Activated gamma-delta T cell treated with Interleukin-2 at 50 U/mL for 16 hours (primary cell): Measurements from ENCODE around the gene DGKB.

Experiments used
- DNase-seq: peaks from one replicate; pipeline ENCODE4 v3.0.0-alpha.2; 2020

Gene DGKB

GRCh38 chr7:14902589-14903067 lies at the start of gene DGKB:
TSS of gene DGKB (minus strand) at chr7:14902751.
- no peak for DNase-seq

DNA sequence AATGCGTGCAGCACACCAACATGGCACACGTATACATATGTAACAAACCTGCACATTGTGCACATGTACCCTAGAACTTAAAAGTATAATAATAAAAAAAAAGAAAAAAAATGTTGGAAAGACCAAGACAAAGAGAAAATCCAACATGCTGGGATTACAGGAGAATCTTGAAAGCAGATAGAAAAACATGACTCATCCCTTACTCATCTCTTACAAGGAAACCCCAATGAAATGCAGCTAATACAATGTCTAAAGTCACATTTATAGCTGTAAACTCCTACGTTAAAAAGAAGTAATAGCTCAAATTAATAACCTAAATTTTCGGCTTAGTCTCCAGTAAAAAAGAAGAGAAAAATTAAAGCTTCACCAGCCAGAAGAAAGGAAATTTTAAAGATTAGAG lies 47.5 kb upstream of the DGKB start:
- no peak for DNase-seq

DNA sequence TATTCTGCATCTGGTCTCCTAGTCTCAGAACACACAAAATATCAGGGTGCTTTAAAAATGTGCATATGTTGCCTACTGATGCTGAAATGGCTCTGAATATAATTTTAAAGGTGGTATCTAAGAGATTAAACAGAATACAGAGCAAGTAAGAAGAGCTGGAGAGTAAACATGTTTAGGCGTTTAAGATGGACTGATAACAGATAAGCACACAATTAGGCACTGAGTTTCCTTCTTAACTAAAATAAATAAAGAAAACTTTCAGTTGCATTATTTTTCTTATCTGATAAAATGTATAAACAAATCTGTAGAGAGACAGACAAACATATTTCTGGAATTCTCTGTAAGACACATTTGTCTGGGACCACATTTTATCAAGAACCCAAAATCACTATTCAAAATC lies 35.6 kb upstream of the DGKB start:
- DNase-seq: no peak

GRCh38 chr7:14937581-14937980 lies 35.0 kb upstream of the DGKB start:
- no peak for DNase-seq

GRCh38 chr7:14936554-14936953 lies 34.0 kb upstream of the DGKB start:
- no peak for DNase-seq

- no peak for DNase-seq
Measured at GRCh38 chr7:14934839-14935238, 32.3 kb upstream of the DGKB start.

GRCh38 chr7:14931511-14932215 lies 29.1 kb upstream of the DGKB start:
- DNase-seq: no peak

DNA sequence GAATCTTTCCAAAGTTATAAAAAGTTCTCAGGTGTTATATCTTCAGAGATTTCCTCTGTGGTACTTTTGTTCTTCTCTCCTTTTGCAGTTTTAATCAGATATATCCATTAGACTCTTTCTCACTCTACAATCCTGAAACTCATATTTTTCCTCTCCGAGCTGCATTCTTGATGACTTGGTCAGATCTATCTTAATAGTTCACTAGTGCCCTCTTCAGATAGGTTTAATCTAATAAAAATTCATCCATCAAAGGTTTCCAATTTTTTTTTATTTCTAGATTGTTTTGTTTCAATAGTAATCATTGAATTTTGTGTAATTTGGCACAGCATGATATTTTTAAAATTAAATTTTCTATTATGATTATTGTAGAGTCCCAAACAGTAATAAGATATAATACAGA lies 21.8 kb upstream of the DGKB start:
- DNase-seq: no peak

DNA sequence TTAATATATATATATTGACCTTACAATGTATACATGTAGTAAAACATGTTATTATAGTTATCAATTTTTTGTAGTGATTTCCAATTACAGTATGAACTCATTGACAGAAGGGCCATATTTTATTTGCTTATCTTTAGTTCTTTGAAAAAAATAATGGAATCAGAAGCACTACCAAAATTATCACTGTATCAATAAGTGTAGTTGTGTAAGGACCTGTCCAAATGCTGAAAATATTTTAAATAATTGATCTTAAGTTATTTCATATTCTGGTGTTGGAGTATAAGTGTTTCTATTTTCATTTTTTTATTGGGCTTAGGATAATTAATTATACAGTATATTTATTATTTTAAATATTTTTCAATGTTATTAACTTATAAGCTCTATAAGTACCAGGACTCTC lies 8.5 kb upstream of the DGKB start:
- DNase-seq: no peak

GRCh38 chr7:14908697-14909096 lies 6.1 kb upstream of the DGKB start:
- DNase-seq: no peak

- no peak for DNase-seq
Measured at GRCh38 chr7:14905764-14906163, 3.2 kb upstream of the DGKB start.

- no peak for DNase-seq
Measured at GRCh38 chr7:14900051-14900450, 2.5 kb downstream of the DGKB start.

- no peak for DNase-seq
Measured at GRCh38 chr7:14899030-14899429, 3.5 kb downstream of the DGKB start.

- DNase-seq: no peak
Measured at GRCh38 chr7:14896461-14896860, 6.1 kb downstream of the DGKB start.

- DNase-seq: no peak
Measured at GRCh38 chr7:14894826-14895225, 7.7 kb downstream of the DGKB start.

- DNase-seq: no peak
Measured at GRCh38 chr7:14892961-14893360, 9.6 kb downstream of the DGKB start.

- DNase-seq: no peak
Measured at GRCh38 chr7:14891289-14891688, 11.3 kb downstream of the DGKB start.

GRCh38 chr7:14888962-14889361 lies 13.6 kb downstream of the DGKB start:
- DNase-seq: no peak

DNA sequence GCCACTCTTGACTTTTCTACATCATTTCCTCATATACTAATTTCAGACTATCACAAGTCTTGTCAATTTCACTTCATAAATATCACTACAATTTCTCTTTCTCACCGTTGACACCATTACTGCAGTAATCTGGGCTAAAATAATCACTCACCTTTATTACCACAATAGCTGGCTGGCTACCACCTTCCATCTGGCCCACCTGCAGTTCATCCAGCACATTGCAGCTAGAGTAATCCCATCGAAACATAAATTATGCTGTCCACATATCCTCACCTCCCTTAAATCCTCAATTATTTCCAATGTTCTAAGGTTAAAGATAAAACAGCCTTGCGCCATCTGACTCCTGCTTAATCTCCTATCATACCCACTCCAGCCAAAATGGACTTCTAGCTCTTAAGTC lies 16.0 kb downstream of the DGKB start:
- no peak for DNase-seq

DNA sequence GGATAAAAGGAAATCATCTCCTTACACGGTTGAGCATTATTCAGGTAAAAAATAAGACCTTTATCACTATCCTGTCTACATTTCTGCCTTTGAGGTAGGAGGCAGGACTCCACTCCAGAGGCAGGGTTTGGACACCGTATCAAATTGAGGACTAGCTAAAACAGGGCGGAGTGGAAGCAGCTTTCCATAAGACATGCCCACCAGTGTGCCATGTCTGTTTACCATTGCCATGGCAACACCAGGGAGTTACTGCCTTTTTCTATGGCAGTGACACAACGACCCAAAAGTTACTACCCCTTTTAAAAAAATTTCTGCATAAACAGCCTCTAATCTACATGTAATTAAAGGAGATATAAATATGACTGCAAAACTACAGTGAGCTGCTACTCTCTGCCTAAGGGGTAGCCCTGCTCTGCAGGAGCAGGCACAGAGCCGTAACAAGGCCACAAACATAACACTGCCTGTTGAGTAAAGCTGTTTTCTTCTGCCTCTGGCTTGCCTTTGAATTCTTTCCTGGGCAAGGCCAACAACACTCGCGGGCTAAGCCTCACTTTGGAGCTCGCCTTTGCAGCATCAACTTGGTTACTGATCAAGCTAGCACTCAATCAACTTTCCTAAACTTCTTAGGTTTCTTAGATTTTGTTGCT lies 26.5 kb downstream of the DGKB start:
- no peak for DNase-seq

DNA sequence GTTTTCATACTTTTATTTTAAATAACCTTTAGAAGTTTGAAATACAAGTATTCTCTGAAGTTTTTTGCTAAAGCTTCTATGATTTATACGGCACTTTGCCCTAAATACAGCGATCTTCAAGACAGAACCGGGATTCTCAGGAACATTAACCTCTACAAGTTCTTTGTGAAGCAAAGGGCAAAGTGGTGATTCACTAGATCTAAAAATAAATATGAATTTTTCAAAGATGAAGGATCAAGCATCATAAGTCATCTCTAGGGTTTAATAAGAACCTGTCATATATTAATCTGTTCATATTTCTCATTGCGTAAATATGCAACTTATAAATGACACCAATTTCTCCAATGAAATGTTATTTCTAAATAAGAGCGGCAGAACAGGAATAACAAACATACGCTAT lies 30.7 kb downstream of the DGKB start:
- no peak for DNase-seq

- DNase-seq: no peak
Measured at GRCh38 chr7:14870394-14870793, 32.2 kb downstream of the DGKB start.

- no peak for DNase-seq
Measured at GRCh38 chr7:14868937-14869336, 33.6 kb downstream of the DGKB start.

DNA sequence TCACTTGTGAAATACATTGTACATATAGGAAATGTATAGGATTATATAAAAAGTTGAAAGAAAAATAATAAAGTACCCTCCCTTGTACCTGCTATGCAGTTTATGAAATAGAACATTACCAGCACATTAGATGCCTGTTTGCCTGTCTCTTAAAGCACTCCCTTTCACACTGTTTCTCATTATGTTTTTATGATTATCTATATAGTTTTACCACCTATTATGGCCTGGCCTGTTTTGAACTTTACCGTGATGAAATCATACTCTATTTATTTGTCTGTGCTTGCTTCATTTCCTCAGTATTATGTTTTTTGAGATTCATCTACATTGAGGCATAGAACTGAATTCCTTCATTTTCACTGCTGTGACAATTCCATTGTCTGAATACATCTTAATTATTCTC lies 41.1 kb downstream of the DGKB start:
- no peak for DNase-seq

DNA sequence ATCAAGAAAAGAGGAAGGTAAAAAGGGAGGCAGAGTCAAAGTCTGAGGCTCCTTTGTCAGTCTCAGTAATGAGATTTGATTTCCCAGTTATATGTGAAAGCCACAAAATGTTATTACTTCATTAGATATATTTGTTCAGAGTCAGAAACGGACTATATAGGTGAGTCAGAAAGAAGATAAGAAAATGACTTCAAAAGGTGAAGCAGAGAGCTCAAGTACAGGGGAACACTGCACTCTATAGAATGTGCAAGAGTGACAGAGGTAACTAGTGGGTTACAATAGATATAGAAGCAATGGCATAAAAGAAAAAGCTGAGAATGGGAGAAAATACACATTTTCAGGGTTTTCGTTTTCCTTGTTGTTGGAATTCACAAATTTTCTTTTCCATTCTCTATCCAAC lies 43.3 kb downstream of the DGKB start:
- DNase-seq: no peak
